ENCODE results near the gene APBA1.

DNA sequence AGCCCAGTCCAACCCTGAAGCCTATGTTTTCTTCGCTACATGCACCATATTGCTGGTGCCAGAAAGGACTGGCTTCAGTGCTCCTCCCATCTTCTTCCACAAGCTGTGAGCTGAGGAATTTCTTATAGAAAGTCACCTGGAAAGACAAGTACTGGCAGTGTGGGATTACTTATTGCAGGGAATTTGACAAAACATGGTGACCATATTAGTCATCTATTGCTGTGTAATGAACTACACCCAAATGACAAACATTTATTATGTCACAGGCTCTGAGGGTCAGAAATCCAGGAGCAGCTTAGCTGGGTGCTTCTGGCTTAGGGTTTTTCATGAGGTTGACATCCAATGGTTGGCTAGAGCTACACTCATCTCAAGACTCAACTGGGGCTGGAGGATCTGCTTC, 271.7 kb downstream of the APBA1 start:
- TF ChIP-seq EZH2 (IDR thresholded peaks at IDR 0.05; ENCODE audit: low read depth, low read length, severe bottlenecking) (no peak), SP2 (IDR thresholded peaks at IDR 0.05; ENCODE audit: low read length) (no peak), POLR2A (IDR thresholded peaks at IDR 0.05; ENCODE audit: control extremely low read depth in 1 of 2, low read depth in 2 of 2, low read length in 2 of 2) (no peak)

Measured in H1 (cell line).